Measurements from ENCODE around the gene RAPGEF4.

Gene RAPGEF4

DNA sequence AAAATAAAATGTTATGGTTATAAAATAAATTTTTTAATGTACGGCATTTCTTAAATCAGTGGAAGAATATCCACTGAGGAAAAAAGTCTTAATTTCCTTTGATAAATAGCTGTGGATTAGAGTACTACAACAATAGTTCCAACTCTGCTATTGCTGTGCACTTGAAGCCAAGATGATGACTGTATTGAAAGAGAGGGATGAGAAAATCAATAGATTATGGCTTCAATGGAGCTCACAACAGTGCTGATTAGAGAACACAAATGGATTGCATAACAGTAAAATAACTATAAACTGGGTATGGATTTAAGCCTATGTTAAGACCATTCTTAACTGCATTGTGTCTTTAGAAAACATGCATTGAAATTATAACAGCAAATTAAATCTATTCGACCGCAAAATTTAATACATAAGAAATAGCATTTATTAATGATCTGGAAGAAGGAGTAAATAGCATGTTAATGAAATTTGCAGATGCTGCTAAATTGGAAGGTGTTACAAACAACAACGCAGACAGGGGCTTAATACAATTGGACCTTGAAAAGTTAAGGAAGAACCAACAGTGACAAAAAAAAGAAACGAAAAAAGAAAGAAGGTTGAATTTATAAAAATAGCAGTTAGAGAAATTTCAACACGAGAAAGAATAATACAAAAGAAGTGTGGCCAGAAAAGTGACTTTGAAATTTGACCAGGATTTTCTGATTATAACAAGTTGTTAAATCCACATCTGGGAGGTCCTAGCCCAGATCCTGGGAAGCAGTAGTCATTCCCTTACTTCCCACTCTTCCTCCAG is 331.4 kb downstream of the RAPGEF4 start:
- ATAC-seq (replicated peaks) = no peak
- Mint-ChIP-seq H3K4me3 (no peak overlapping the region), H3K27me3 (peaks cover 23 to 47% of the 10 kb centered on the region in 2 donors), H3K27ac (no peak overlapping the region), H3K4me1 (ENCODE audit: low read depth in 2 of 2) (no peaks in the 10 kb centered on the region), H3K9me3 (no peaks in the 10 kb centered on the region), H3K36me3 (ENCODE audit: insufficient read depth) (no peaks in the 10 kb centered on the region)
- DNase-seq = no peak

DNA sequence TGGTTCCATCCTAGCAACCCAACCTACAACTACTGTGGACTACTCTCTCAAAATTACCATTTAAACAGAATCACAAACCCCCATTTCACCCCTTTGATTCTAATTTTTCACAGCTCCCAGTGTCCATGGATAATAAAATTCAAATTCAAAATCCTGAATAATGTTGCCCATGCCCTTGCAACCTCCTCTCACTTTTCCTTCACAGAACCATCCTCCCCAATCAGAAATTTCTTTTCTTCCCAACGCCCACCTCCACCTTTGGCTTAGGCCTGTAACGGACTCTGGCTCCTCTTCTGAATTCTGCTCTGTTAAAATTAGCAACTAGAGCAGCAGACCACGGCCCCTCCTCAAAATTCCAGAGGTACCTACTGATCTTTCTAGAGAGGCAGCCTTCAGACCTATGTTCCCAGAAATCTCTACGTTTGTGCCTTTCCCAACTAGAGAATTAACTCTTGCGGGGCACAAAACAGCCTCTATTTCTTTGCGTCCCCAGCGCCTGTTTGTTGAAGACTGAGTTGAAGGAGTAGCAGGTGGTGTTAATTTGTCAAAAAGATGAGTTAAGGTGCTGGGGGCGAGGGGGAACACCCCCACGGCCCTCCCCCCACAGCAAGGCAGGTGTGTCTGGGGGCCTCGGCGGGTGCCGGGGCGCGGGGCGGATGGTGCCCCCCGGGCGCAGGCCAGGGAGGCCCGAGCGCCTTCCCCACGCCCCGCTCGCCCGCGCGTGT is 339.6 kb downstream of the RAPGEF4 start:
- H3K4me1 Mint-ChIP-seq (ENCODE audit: low read depth in 2 of 2) = peaks cover 0 to 18% of the 10 kb centered on the region in 2 donors
- no peak for ATAC-seq (replicated peaks)
- H3K36me3 Mint-ChIP-seq (ENCODE audit: insufficient read depth) = no peaks in the 10 kb centered on the region
- H3K4me3 Mint-ChIP-seq = peak overlapping the region; percentile 60 to 92
- peak overlapping the region in 1 of 2 donors; percentile 6 for H3K27ac Mint-ChIP-seq
- H3K27me3 Mint-ChIP-seq = peaks cover 0 to 2% of the 10 kb centered on the region in 2 donors
- DNase-seq = no peak
- H3K9me3 Mint-ChIP-seq = no peaks in the 10 kb centered on the region

DNA sequence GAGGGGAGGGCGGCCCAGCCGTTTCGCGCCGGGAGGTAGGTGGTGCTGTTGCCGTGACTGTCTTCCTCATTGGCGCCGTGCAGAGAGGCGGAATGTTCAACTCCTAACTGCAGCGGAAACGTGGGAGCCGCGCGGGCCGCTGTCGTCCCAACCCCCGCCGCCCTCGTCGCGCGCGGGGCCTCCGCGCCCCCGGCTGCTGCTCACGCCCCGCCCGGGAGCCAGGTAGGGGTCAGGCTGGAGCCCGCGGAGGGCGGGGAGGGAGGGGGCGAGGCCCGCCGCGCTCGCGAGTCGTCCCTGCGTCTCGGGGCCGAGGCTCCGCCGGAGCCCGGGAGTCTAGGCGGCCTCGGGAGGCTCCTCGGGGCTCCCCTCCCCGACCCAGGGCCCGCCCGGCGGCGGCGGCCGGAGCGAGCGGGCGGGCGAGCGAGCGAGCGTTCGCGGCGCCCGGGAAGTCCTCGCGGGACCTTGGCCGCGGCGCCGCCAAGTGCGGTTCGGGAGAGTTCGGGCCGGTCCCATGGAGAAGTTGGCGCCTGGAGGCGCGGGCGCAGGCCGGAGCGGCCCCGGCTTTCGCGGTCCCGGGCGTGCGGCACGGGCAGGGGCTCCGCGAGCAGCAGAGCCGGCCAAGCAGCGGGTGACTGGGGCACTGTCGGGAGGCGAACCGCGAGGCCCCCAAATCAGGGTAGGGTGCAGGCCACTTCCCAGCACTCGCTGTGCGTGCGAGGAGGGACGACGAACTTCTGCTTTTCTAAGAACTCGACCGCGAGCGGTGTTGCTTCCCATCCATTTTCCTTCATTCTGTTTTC is 340.3 kb downstream of the RAPGEF4 start, which contains the start of gene MAP3K20:
Gene MAP3K20, plus strand, starts transcription at position 66 of the 800 bp plus-strand sequence. CDS start 15,186 bp downstream, outside the sequence.
- ATAC-seq (replicated peaks) (peak; percentile 85), DNase-seq (peak; percentile 33 to 59 (median 41))
- H3K27ac Mint-ChIP-seq = peak within 1 kb of the TSS in 1 of 2 donors; percentile 93
- no peaks in the 10 kb centered on the region for H3K27me3 Mint-ChIP-seq
- peak within 1 kb of the TSS; percentile 81 to 92 for H3K4me3 Mint-ChIP-seq
- H3K36me3 Mint-ChIP-seq (ENCODE audit: insufficient read depth) = no peaks in the 10 kb centered on the region
- H3K4me1 Mint-ChIP-seq (ENCODE audit: low read depth in 2 of 2) = peaks cover 0 to 18% of the 10 kb centered on the region in 2 donors
- no peaks in the 10 kb centered on the region for H3K9me3 Mint-ChIP-seq

DNA sequence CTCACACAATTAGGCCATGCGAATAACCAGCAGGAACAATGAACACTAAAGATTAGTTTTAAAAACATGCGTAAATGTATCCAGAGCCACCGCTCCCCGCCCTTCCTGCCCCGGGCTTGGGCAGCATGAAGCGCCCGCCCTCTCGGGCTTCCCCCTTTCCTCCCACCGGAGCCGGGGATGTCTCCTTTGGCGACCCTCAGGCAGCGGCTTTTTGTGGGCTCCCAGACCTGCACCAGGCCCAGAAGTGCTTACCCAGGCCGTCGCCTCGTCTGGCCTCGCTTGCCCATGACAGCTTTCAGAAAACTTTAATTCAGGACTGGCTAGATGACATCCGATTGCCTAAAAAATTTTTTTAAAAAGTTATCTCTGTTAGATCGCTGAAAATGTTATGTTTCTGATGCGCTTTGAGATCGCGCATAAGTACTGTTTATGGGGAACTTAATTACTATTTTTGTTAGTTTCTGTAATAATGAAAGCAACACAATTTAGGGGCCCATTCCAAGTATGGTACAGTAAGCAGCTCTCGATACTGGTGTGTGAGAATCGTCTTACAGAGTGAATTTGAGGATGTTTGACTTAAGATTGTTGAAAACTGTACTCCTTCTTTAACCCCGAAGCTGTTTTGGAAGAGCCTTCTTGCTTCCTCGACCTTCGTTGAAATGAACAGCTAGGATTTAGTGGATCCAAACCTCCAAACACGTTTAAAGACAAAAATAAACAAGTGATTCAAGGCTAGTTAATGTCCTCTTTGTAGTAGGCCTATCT is 341.1 kb downstream of the RAPGEF4 start:
- H3K27ac Mint-ChIP-seq = peak overlapping the region in 1 of 2 donors; percentile 93
- H3K36me3 Mint-ChIP-seq (ENCODE audit: insufficient read depth) = no peaks in the 10 kb centered on the region
- H3K4me3 Mint-ChIP-seq = peak overlapping the region; percentile 81 to 92
- no peaks in the 10 kb centered on the region for H3K27me3 Mint-ChIP-seq
- ATAC-seq (replicated peaks) (peak; percentile 32), DNase-seq (peak in 2 of 3 experiments; percentile 1 to 3)
- no peaks in the 10 kb centered on the region for H3K9me3 Mint-ChIP-seq
- H3K4me1 Mint-ChIP-seq (ENCODE audit: low read depth in 2 of 2) = peaks cover 0 to 18% of the 10 kb centered on the region in 2 donors

DNA sequence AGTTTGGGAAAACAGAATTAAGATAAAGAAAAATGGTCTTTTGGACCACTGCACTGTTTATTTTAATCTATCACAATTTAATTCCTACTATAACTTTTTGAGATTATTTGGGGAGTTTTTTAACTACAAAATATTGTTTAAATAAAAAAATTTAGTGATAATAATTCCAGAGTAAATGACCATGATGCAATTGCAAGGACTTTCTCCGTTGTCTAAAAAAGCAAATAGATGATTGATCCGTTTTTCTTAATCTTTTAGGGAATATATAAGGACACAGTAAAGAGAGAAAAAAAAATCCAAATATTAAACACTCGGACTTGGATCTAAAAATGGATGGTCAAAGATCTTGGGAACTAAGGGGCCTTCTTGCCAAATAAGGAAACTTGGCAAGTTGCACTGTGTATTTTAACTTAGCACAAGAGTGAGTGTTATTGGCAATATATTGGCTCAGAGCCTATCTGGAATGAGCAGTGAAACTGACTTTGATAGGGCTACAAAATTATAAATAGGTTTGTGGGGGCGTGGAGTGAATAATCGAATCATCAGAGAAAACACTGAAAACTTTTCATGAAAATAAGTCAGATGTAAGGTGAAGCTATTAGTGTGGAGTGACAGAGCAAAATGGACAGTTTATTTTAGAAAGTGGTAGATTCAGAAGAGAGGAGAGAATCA is 342.0 kb downstream of the RAPGEF4 start:
- DNase-seq = no peak
- H3K4me3 Mint-ChIP-seq = peak overlapping the region in 1 of 2 donors; percentile 92
- H3K27ac Mint-ChIP-seq = peak overlapping the region in 1 of 2 donors; percentile 93
- H3K9me3 Mint-ChIP-seq = no peaks in the 10 kb centered on the region
- H3K36me3 Mint-ChIP-seq (ENCODE audit: insufficient read depth) = no peaks in the 10 kb centered on the region
- no peak for ATAC-seq (replicated peaks)
- no peaks in the 10 kb centered on the region for H3K27me3 Mint-ChIP-seq
- peaks cover 0 to 22% of the 10 kb centered on the region in 2 donors for H3K4me1 Mint-ChIP-seq (ENCODE audit: low read depth in 2 of 2)

- DNase-seq = no peak
- Mint-ChIP-seq H3K9me3 (no peaks in the 10 kb centered on the region), H3K27me3 (no peaks in the 10 kb centered on the region), H3K27ac (no peak overlapping the region), H3K4me3 (no peak overlapping the region), H3K4me1 (ENCODE audit: low read depth in 2 of 2) (peaks cover 0 to 22% of the 10 kb centered on the region in 2 donors), H3K36me3 (ENCODE audit: insufficient read depth) (no peaks in the 10 kb centered on the region)
- ATAC-seq (replicated peaks) = no peak
Observed at GRCh38 chr2:173079141-173079540, 343.5 kb downstream of the RAPGEF4 start.

- no peaks in the 10 kb centered on the region for H3K9me3 Mint-ChIP-seq
- ATAC-seq (replicated peaks) = no peak
- DNase-seq = no peak
- no peak overlapping the region for H3K4me3 Mint-ChIP-seq
- H3K36me3 Mint-ChIP-seq (ENCODE audit: insufficient read depth) = no peaks in the 10 kb centered on the region
- peaks cover 0 to 18% of the 10 kb centered on the region in 2 donors for H3K4me1 Mint-ChIP-seq (ENCODE audit: low read depth in 2 of 2)
- H3K27me3 Mint-ChIP-seq = no peaks in the 10 kb centered on the region
- no peak overlapping the region for H3K27ac Mint-ChIP-seq
Observed at GRCh38 chr2:173079973-173080860, 344.6 kb downstream of the RAPGEF4 start.

DNA sequence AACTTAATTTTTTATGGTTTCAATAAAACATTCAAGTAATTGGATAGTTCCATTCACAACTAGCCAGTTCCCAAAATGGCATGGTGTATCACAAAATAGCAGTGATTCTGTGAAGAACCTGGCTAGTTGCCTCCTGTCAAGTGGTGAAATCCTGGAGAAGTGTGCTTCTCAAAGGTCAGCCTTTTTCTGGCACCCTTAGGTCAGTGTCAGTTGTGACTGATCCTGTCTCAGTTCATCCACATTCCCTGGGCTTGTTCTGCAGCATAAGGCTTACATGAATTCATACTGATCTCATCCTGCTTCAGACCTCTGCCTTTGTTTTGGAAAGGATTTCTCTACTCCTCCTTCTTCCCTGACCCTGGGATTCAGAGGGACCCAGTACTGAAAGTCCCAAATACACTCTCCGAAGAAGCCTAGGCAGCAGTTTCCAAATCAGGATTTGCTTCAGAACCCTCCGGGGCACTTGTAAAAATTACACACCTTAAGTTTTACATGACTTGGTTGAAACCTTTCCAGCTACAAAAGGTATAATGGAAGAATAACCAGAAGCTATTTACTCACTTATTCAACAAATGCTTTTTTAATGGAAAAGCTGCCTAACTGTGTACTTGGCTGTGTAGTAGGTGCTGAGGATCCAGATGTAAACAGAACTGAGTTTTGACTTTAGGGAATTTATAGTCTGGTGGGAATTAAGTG is 351.0 kb downstream of the RAPGEF4 start:
- H3K4me3 Mint-ChIP-seq = no peak overlapping the region
- no peaks in the 10 kb centered on the region for H3K9me3 Mint-ChIP-seq
- H3K27ac Mint-ChIP-seq = no peak overlapping the region

GRCh38 chr2:173087214-173087581 is 351.6 kb downstream of the RAPGEF4 start:
- Mint-ChIP-seq H3K36me3 (ENCODE audit: insufficient read depth) (no peaks in the 10 kb centered on the region), H3K27ac (no peak overlapping the region), H3K4me3 (no peak overlapping the region), H3K27me3 (no peaks in the 10 kb centered on the region), H3K4me1 (ENCODE audit: low read depth in 2 of 2) (peaks cover 0 to 2% of the 10 kb centered on the region in 2 donors), H3K9me3 (no peaks in the 10 kb centered on the region)
- DNase-seq (no peak), ATAC-seq (replicated peaks) (no peak)

More for the DNA sequence above, 351.0 kb downstream of the RAPGEF4 start:
- ATAC-seq (replicated peaks) (no peak), DNase-seq (no peak)
- H3K36me3 Mint-ChIP-seq (ENCODE audit: insufficient read depth) = no peaks in the 10 kb centered on the region
- peaks cover 0 to 4% of the 10 kb centered on the region in 2 donors for H3K4me1 Mint-ChIP-seq (ENCODE audit: low read depth in 2 of 2)
- no peaks in the 10 kb centered on the region for H3K27me3 Mint-ChIP-seq

GRCh38 chr2:173087793-173088496 is 352.3 kb downstream of the RAPGEF4 start:
- no peak overlapping the region for H3K4me3 Mint-ChIP-seq
- H3K4me1 Mint-ChIP-seq (ENCODE audit: low read depth in 2 of 2) = no peaks in the 10 kb centered on the region
- no peaks in the 10 kb centered on the region for H3K36me3 Mint-ChIP-seq (ENCODE audit: insufficient read depth)
- H3K27ac Mint-ChIP-seq = no peak overlapping the region
- no peaks in the 10 kb centered on the region for H3K9me3 Mint-ChIP-seq
- DNase-seq (no peak), ATAC-seq (replicated peaks) (no peak)
- H3K27me3 Mint-ChIP-seq = no peaks in the 10 kb centered on the region
